Prostate gland (tissue), 2 donors: ENCODE measurements around the gene ACSS1. TPM values are rescaled to one million over a fixed set of nuclear protein-coding genes. Genes with fewer than 3 reads are reported as not detected.

Experiments used
- DNase-seq: peaks from one replicate; pipeline ENCODE4 v3.0.0-alpha.2; 2019; ENCODE audit warnings: low spot score
- H3K27ac ChIP-seq, 2 donors: fragments of 200-600 bp; sonication (generic); 2 replicates each; pipeline ENCODE4 v1.5.1; 2017 to 2019
- H3K27me3 ChIP-seq: fragments of 200-600 bp; sonication (generic); replicated peaks from 2 replicates; pipeline ENCODE4 v1.5.1; 2019; ENCODE audit not compliant: insufficient read depth
- H3K36me3 ChIP-seq, 2 donors: fragments of 200-600 bp; sonication (generic); 1 replicate in 1 of 2; 2 replicates in 1 of 2; pipeline versions ENCODE4 v1.5.1 to v1.8.1; 2017 to 2019
- H3K4me1 ChIP-seq: fragments of 200-600 bp; sonication (generic); replicated peaks from 2 replicates; pipeline ENCODE4 v1.5.1; 2019
- H3K4me3 ChIP-seq, 2 donors: fragments of 200-600 bp; sonication (generic); 2 replicates each; pipeline ENCODE4 v1.5.1; 2017 to 2019
- H3K9me3 ChIP-seq: fragments of 200-600 bp; sonication (generic); 2 replicates; pipeline ENCODE4 v1.5.1; 2017
- POLR2A ChIP-seq: fragments of 450-650 bp; IDR thresholded peaks from one replicate; pipeline ENCODE4 v1.6.1; 2016; ENCODE audit warnings: antibody characterized with exemption, mild to moderate bottlenecking
- POLR2AphosphoS5 ChIP-seq: sonication (generic); formaldehyde crosslinking; IDR thresholded peaks from one replicate; pipeline ENCODE4 v1.6.1; 2017; ENCODE audit warnings: antibody characterized with exemption
- WGBS: methylation state at CpG from one replicate; pipeline ENCODE4 v1.1.5; 2018; 5-methylcytosine and 5-hydroxymethylcytosine counted together
- intact Hi-C: fragments of 100-400 bp; cut with DNase I; formaldehyde crosslinking; loops from one replicate; pipeline ENCODE4 v1.14.2; 2022
- total RNA-seq, 2 donors: library from RNA; depleted of rRNA; stranded (reverse); fragments of >200 nt; gene quantifications; one replicate each; pipeline ENCODE4 v1.1.0, GENCODE V29; 2016
- TF ChIP-seq, protein P1 (sequence below), 4 experiments: fragments of 200-600 bp in 2 of 4; fragments of 450-650 bp in 2 of 4; sonication (generic) in 2 of 4; IDR thresholded peaks; 1 replicate in 3 of 4; 2 replicates in 1 of 4; pipeline ENCODE4 v1.5.1; 2016 to 2019; ENCODE audit warnings: antibody characterized with exemption in 4 of 4, mild to moderate bottlenecking in 2 of 4, moderate library complexity in 2 of 4

The ACSS1 gene
- total RNA-seq, 2 donors from 2014 or later = 111 to 170 TPM

DNA sequence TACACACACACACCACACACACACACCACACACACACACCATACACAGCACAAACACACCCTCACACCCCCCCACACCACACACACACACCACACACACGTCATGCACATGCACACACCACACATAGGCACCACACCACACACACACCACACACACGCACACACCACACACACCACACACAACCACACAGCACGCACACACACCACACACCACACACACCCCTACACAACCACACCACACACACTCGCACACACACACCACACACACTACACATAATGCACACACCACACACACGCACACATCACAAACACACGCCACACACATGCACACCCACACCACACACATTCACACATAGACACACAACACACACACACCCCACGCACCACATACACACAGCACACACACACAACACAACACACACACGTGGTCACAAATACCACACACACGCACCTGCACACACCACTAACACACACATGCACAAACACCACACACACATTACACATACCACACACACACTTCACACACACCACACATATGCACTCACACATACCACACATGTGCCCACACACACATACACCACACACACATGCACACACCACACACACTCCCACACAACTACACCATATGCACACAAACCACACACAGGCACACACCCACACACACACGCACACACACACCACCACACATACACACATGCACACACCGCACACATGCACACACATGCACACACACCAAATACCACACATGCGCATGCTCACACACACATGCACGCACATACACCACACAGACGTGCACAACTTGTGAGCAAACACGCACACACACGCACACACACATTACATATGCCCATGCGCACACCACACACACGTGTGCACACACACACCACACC, 9.4 kb upstream of the ACSS1 start:
- Histone ChIP-seq H3K4me1 (no peaks in the 10 kb centered on the region), H3K27me3 (no peaks in the 10 kb centered on the region), H3K4me3 (no peak overlapping the region), H3K9me3 (no peaks in the 10 kb centered on the region), H3K36me3 (no peaks in the 10 kb centered on the region), H3K27ac (no peak overlapping the region)
- intact Hi-C loops = no loop called here
- DNase-seq = no peak
- 94% methylated on average over 18 of the region's 18 CpGs for WGBS
- TF ChIP-seq POLR2AphosphoS5 (no peak), POLR2A (no peak)
- TF ChIP-seq, protein P1, sequence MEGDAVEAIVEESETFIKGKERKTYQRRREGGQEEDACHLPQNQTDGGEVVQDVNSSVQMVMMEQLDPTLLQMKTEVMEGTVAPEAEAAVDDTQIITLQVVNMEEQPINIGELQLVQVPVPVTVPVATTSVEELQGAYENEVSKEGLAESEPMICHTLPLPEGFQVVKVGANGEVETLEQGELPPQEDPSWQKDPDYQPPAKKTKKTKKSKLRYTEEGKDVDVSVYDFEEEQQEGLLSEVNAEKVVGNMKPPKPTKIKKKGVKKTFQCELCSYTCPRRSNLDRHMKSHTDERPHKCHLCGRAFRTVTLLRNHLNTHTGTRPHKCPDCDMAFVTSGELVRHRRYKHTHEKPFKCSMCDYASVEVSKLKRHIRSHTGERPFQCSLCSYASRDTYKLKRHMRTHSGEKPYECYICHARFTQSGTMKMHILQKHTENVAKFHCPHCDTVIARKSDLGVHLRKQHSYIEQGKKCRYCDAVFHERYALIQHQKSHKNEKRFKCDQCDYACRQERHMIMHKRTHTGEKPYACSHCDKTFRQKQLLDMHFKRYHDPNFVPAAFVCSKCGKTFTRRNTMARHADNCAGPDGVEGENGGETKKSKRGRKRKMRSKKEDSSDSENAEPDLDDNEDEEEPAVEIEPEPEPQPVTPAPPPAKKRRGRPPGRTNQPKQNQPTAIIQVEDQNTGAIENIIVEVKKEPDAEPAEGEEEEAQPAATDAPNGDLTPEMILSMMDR (IDR thresholded peaks at IDR 0.05) = no peak

DNA sequence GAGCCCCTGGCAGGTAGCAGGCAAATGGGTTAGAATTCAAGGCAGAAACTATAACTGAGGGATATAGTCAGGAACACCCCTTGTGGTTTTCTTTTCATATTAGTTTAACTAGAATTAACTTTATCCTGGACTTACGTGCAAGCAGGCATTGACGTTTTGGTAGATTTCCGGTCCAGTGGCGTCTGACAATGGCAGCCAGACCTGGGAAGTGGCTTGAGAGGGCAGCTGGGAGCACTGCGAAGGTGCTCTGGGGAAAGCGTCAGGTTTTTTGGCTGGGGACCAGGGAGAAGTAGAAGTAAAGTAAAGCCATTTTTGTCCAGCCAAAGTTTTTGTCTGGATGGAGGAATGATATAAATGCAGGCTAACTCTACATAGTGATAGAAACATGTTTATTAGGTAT, 8.4 kb upstream of the ACSS1 start:
- Histone ChIP-seq H3K4me3 (no peak overlapping the region), H3K27ac (no peak overlapping the region), H3K9me3 (no peaks in the 10 kb centered on the region), H3K27me3 (no peaks in the 10 kb centered on the region), H3K4me1 (no peaks in the 10 kb centered on the region), H3K36me3 (no peaks in the 10 kb centered on the region)
- no peak for DNase-seq
- 23% methylated on average over 6 of the region's 6 CpGs for WGBS
- TF ChIP-seq, protein P1 (IDR thresholded peaks at IDR 0.05) = no peak
- TF ChIP-seq POLR2A (no peak), POLR2AphosphoS5 (no peak)
- intact Hi-C loops = no loop called here

DNA sequence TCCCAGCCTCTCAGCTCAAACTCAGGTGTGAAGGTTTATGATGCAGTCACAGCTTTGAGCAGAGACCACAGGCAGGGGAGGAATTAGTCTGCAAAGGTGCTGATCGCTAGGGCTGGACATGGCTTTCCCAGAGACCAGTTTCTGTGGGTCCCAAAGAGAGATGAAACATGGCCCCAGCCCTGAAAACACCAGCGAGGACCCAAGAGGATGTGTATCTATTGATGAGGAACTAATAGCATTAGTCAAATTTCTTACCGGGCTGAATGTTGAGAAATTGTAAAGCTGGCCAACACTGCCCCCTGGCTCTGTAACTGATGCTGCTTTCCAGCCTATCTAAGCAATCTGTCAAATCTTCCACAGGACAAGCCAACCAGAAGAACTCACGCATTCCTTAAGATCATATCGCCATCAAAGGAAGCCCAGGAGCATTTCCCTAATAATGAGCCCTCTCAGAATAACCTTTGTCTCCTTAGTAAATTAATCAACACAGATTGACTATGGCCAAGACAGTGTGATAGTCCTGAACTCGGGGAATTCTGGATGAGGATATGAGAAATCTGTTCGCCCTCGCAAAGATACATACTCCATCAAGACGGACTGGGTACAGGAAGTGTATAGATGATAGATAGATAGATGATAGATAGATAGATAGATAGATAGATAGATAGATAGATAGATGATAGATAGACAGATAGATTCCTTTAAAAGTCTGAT, 7.8 kb upstream of the ACSS1 start:
- TF ChIP-seq, protein P1 (IDR thresholded peaks at IDR 0.05) = peak; percentile 38 to 94 (median 81)
- no peak for TF ChIP-seq POLR2A
- TF ChIP-seq POLR2AphosphoS5 = peak; percentile 76
- 22% methylated on average over 9 of the region's 9 CpGs for WGBS
- DNase-seq = peak; percentile 69
- Histone ChIP-seq H3K4me1 (no peaks in the 10 kb centered on the region), H3K27ac (no peak overlapping the region), H3K9me3 (no peaks in the 10 kb centered on the region), H3K36me3 (no peaks in the 10 kb centered on the region), H3K4me3 (no peak overlapping the region), H3K27me3 (no peaks in the 10 kb centered on the region)
- intact Hi-C loops = loop anchor here (1.0 kb wide), 1 partner anchor 70 kb away; no protein-coding TSS in a partner anchor

DNA sequence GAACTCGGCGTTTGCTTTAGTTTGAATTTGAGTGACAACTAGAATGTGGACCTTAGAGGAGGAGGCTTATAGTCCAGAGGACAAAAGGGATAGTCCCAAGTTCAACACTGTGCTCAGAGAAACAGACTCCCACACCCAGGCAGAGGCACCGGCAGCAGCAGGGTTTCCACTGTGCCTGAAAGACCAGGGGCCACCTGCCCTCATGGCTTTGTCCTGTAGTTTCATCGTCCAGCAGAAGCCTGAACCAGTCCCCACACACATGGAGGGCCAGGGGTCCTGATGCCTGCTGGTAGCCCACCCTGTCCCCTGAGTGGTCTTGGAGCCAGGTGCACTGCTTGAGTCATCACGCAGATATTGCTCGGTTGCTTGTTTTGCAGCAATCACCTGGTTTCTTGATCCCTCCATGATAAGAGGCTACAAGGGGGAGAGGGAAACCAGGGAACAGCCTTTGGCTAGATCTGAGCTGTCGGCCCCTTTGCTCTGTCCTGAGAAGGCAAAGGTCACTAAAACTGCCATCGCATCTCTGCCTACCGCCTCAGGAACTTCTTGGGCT, 7.2 kb upstream of the ACSS1 start:
- no peak overlapping the region for H3K4me3 ChIP-seq
- no peaks in the 10 kb centered on the region for H3K4me1 ChIP-seq
- no peak for DNase-seq
- H3K36me3 ChIP-seq = no peaks in the 10 kb centered on the region
- H3K27me3 ChIP-seq = no peaks in the 10 kb centered on the region
- 54% methylated on average over 9 of the region's 9 CpGs for WGBS
- intact Hi-C loops = loop anchor here (1.0 kb wide), 1 partner anchor 70 kb away; no protein-coding TSS in a partner anchor
- TF ChIP-seq POLR2A = no peak
- TF ChIP-seq, protein P1 (IDR thresholded peaks at IDR 0.05) = no peak
- no peak for TF ChIP-seq POLR2AphosphoS5
- no peak overlapping the region for H3K27ac ChIP-seq
- no peaks in the 10 kb centered on the region for H3K9me3 ChIP-seq
